A549 treated with ZK216348 at 1 μM for 4 hours (cell line): ENCODE data around the gene MCTS1. TPM values are rescaled to one million over a fixed set of nuclear protein-coding genes. Genes with fewer than 3 reads are reported as not detected.

Source experiments
- total RNA-seq: library from RNA; stranded (reverse); fragments of 200-300 nt; extraction: Qiagen RNA extraction; gene quantifications from 5 replicates; pipeline ENCODE4 v1.2.3, GENCODE V29; 2022; ENCODE audit warnings: low read depth

MCTS1 gene
- 77.2 to 129 TPM (median 90.0 TPM) in 5 replicates for total RNA-seq

GRCh38 chrX:120603707-120604360 lies at the start of gene MCTS1:
Gene MCTS1, plus strand, starts transcription at chrX:120604101. Its CDS starts 136 bp downstream, at chrX:120604237.

GRCh38 chrX:120560842-120561633 lies 42.9 kb upstream of the MCTS1 start, which contains the start of gene CUL4B:
Gene CUL4B, minus strand, starts transcription at chrX:120560962. Its CDS starts 324 bp downstream, at chrX:120560638.

GRCh38 chrX:120629667-120630537 lies 26.0 kb downstream of the MCTS1 start, which contains the start of gene C1GALT1C1:
Gene C1GALT1C1, minus strand, starts transcription at chrX:120630054. Its CDS starts 2,888 bp downstream, at chrX:120627166.

Other genes starting within 250 kb of the MCTS1 start
- not detected in 5 replicates for gene ATP1B4, start 242.0 kb upstream of the MCTS1 start, total RNA-seq
- gene LAMP2, start 134.8 kb upstream of the MCTS1 start, total RNA-seq, result 74.6 to 113 TPM (median 94.3 TPM) in 5 replicates
- 27.5 to 60.0 TPM (median 55.4 TPM) in 5 replicates for gene CUL4B, start 43.1 kb upstream of the MCTS1 start, total RNA-seq
- 27.1 to 45.3 TPM (median 34.9 TPM) in 5 replicates for gene C1GALT1C1, start 26.0 kb downstream of the MCTS1 start, total RNA-seq